Esophagus muscularis mucosa (tissue), 4 donors: ENCODE results near the gene DTX3.

Source experiments
- CTCF ChIP-seq, 3 experiments: fragments of 200-600 bp in 2 of 3; fragments of 450-650 bp in 1 of 3; sonication (generic) in 2 of 3; IDR thresholded peaks; one replicate each; pipeline ENCODE4 v1.5.1; 2017 to 2019; ENCODE audit warnings: antibody characterized with exemption in 3 of 3, mild to moderate bottlenecking in 2 of 3, moderate library complexity in 1 of 3
- EP300 ChIP-seq: sonication (generic); formaldehyde crosslinking; IDR thresholded peaks from one replicate; pipeline ENCODE4 v1.6.1; 2017; ENCODE audit warnings: antibody characterized with exemption
- POLR2A ChIP-seq: fragments of 450-650 bp; IDR thresholded peaks from one replicate; pipeline ENCODE4 v1.6.1; 2017; ENCODE audit warnings: antibody characterized with exemption, moderate library complexity, mild to moderate bottlenecking, low read depth
- POLR2AphosphoS5 ChIP-seq, 2 donors: sonication (generic); formaldehyde crosslinking; IDR thresholded peaks; one replicate each; pipeline ENCODE4 v1.6.1; 2017; ENCODE audit warnings: antibody characterized with exemption in 2 of 2

- TF ChIP-seq POLR2A: no peak
- TF ChIP-seq CTCF (IDR thresholded peaks at IDR 0.05): no peak
- no peak for TF ChIP-seq POLR2AphosphoS5 (IDR thresholded peaks at IDR 0.05)
- TF ChIP-seq EP300: no peak
Measured at GRCh38 chr12:57614948-57615500, 10.4 kb downstream of the DTX3 start.
